ENCODE results near the gene MED14.

Gene MED14

DNA sequence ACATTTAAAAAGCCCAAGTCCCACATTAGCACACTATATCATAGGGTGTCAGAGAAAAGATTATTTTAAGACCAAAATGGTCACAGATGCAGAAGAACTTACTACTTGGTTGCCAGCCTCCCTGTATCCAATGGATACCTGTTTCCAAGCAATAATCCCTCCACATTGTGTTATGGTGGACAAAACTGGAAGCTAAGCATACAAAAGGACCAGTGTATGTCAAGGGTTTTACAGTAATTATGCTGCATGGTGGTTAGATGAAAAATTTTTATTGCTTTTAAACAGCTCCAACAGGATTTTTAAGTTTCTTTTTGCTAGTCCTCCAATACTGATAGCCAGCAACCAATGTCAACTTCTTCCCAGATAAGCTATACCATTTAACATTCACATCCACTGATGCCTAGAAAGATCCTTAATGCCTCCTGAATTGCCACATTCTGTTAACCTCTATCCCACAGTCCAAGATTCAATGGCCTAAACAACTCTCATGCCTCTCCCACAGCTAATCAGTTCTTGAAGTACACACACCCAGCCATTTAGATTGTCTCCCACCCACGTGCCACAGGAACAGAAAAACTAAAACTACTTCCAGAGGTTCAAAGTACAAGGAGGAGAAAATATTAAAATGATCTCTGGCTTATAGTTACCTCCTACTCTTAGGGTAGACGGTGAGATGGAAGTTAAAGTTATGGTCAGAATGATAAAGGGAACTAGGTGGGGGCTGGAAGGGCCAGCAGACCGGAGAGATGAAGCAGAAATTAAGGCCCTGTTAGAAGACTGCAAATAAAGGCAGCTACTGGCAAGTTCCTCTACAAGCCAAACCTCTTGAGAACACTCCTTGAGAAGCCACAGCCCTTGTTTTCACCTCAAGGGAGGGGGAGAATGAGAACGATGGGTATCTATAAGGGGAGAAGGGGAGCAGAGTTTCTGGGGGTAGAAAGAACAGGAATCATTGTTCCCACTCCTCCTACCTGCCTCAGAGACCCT lies 5.5 kb downstream of the MED14 start:
- no peak for DNase-seq

DNA sequence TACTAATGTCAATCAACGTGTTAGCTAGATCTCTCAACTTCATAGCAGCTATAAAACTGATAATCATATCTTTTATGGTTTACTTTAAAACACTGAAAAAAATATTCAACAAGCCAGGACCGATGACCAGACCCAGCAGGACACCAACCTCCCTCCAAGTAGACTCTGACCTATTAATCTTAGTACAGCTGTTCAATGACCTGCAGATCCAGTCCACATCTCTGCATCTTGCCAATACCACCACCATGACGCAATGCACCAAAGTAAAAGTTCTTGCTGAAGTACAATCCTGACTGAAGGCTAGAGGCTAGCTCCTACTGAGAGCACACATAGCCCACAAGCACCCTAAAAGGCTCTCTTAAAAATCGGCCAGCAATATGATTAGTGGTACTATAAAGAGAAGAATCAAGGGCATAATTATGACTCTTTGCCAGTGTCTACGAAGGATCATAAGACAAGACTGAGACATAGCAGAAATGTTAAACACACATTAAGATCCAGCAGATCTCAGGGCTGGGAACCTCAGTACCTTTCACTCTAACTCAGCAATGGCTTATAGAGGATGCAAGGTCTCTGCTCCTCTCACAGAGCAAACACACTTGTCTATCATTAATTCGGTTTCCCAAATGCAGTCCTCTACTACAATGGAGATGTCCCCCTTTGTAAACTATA lies 7.6 kb downstream of the MED14 start:
- DNase-seq: no peak

DNA sequence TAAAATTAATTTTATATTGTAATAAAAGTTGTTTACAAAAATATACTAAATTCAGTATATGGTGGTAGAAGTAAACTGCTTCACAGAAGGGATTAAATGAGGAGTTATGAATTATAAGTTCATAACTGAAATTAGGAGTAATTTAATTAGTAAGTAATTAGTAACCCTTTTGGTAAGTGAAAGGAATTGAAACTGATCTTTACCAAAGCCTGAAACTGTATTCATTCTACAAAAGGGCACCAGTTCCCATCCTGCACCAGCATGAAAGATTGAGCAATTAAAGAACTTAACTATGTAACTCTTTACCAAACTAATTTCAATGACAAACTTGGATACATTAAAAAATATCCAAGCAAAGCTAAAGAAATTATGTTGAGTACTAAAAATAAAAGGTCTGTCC lies 8.2 kb downstream of the MED14 start:
- DNase-seq: no peak

DNA sequence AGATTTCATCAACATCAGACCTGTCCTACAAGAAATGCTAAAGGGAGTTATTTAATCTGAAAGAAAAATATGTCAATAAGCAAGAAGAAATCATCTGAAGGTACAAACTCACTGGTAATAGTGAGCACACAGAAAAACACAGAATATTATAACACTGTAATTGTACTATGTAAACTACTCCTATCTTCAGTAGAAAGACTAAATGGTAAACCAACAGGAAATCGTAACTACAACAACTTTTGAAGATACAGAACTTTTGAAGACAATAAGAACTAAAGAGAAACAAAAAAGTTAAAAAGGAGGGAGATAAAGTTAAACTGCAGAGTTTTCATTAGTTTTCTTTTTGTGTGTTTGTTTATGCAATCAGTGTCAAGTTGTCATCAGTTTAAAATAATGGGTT lies 12.4 kb downstream of the MED14 start:
- no peak for DNase-seq

DNA sequence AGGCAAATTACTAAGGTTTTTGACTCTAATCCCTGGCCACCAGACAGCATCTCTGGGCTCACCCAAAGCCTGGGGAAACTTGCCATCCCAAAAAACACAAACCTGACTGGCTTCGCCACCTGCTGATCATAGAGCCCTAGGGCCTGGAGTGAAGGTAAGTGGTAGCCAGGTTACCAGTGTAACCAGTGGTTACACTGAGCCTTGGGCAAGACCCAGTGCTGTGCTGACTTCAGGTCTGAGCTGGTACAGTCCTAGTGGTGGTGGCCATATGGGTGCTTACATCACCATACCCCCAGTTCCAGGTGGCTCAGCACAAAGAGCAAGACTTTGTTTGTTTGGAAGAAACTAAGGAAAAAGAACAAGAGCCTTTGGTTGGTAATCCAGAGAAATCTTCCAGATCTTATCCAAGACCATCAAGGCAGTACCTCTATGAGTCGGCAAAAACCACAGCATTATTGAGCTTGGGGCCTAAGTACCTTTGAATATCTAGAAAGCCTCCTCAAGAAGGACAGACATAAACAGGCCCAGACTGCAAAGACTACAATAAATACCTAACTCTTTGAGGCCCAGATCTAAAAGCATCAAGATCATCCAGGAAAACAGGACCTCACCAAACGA lies 13.7 kb downstream of the MED14 start:
- no peak for DNase-seq

DNA sequence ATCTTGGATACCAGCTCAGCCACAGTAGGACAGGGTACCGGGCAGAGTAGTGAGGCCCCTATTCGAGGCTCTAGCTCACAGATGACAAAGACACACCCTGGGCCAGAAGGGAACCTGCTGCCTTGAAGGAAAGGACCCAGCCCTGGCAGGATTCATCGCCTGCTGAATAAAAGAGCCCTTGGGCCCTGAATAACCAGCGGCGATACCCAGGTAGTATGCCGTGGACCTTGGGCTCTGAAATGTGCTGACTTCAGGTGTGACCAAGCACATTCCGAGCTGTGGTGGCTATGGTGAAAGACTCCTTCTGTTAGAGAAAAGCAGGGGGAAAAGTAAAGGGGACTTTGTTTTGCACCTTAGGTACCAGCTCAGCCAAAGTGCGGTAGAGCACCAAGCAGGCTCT lies 14.6 kb downstream of the MED14 start:
- DNase-seq: no peak

DNA sequence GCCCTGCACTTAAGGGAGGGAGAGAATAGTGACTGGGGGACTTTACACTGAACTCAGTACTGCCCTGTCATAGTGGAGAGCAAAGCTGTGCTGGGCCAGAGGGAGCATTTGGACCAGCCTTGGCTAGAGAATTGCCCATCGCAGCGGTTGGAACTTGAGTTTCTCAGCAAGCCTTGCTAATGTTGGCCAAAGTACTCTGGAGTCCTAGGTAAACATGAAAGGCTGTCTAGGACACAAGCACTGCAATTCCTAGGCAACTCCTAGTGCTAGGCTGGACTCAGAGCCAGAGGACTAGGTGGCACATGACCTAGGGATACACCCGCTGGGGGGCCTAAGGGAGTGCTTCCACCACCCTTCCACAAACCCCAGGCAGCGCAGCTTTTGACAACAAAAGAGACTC lies 15.0 kb downstream of the MED14 start:
- no peak for DNase-seq

DNA sequence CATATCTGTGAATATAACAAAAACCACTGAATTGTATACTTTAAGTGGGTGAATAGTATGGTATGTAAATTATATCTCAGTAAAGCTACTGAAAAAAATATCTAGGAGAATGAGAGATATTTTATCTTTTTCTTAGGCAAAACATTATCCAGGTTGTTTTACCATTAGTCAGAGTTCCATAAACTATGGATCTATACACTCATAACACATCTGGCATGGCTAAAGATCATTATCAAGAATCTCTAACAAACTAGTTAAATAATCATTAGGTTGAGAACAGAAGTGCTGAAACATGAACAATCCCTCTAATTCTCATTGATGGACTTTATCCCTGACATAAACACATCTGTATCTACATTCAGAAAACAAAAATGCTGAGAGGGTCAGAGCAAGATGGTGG lies 15.6 kb downstream of the MED14 start:
- DNase-seq: no peak

DNA sequence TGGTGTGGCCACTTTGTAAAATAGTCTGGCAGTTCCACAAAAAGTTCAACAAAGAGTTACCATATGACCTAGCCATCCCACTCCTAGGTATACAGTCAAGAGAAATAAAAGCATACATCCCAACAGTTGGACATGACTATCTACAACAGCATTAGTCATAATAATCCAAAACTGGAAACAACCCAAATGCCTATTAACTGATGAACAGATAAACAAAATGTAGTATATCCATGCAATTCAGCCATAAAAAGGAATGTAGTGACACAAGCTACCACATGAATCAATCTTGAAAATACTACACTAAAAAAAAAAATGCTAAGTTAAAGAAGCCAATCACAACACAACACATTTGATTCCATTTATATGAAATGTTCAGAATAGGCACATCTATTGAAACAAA lies 16.1 kb downstream of the MED14 start:
- no peak for DNase-seq

DNA sequence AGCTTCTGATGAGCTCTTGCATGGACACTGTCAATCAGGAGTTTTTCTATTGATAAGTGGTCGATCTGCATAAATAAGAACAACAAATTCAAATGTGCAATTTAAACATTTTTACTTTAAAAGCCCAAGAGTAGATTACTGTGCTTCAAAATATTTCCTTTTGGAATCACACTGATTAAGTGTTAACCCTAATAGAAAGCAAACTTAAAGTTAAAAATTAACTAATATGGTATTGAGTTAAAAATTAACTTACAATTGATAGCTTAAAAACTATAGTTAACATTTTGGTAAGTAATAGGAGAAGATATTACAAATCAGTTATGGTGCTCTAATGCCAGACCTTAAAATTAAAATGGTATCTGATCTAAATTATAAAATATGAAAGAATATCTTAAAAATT lies 25.9 kb downstream of the MED14 start:
- DNase-seq: no peak

DNA sequence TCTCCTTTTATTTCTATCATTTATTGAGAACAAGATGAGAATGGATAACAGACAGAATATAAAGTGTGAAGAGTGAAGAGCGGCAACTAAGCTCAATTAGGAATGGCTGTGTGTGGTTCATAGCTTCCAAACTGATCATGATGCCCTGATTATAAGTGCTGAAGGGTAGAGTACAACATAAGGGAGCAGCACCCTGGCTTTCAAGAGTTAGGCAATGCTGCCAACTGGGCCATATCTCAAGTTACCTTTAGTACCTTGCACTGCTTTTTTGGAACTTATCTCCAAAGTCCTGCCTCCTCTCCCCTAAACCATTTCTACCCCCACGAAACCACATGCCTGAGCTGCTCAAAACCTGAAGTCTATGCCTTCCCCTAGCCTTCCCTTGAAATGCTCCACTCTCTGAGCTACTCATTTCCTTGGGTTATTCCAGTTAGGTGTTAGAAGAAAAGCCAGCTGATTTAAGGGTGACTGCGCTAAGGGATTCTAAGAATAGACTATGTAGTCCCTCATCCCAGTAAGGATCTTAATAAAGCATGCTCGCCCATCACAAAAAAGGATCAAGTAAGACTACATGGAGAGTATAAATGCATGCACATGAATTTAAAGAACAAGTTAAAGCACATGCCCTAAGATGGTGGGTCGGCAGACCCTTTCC lies 29.6 kb downstream of the MED14 start:
- DNase-seq: no peak

DNA sequence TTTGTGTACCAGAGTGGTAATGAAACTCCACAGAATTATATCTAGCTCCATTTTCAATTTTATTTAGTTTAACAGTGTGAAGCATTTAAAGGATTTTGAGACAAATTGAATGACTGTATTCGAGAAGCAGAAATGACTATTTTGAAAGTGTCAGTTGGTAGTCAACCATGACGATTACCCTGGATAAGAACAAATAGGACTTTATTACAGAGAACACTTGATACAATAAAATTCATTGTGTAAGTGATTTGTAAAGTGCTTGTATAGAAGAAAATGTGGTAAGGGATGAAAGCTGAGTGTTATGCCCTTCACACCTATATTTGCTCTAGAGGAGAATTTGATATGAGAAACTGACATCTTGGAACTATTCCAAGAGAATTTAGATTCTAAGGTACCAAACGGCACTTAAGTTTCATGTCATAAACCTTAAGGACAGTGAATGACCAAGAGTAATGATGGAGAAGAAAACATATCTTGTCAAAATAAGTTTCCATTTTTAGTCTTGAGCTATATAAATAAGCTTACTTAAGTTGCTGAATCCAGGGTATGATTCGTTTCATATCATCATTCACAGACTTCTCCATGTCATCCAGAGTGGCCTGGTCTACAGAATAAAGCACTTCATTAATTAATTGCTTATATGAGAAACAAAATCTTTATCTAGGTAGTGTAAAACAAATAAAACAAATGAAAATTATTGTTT lies 34.6 kb downstream of the MED14 start:
- DNase-seq: no peak

DNA sequence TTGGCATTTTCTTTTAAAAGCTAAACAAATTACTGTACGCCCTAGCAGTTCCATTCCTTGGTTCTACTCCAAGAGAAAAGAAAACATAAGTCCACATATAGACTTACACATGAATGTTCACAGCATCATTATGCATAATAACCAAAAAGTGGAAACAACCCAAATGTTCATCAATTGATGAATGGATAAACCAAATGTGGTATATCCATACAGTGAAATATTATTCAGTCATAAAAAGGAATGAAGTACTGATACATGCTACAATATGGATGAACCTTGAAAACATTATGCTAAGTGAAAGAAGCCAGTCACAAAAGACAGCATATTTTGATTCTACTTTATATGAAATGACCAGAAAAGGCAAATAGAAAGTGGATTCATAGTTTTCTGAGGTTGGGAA lies 36.5 kb downstream of the MED14 start:
- DNase-seq: no peak

DNA sequence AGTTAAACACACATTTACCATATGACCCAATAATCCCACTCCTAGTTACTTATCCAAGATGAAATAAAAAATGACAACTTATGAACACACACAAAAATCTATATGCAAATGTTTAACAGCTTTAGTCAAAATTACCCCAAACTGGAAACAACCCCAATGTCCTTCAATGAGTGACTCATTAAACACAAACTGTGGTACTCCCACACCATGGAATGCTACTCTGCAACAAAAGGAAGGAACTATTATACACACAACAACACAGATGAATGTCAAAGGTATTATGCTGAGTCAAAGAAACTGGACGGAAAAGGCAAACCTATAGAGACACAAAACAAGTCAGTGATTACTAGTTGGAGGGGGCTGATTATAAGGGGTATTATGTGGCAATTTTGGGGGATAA lies 40.5 kb downstream of the MED14 start:
- no peak for DNase-seq

DNA sequence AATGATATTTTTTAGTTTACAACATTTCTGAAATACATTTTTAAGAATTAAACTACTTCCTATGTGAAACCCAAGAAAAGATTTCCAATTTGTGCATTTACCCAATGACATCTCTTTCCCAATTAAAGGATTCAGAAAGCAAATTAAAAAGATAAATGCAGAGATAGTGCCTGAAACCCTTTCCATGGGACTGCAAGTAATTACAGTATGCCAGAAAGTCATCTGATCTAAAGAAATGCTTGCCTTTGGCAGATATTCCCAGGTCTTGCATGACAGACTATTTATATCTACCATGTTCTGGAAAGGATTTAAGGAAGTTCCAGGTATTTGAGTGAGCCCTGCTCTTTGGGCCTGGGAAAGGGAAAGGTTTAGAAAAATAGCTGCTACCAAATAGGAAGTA lies 46.4 kb downstream of the MED14 start:
- DNase-seq: no peak

DNA sequence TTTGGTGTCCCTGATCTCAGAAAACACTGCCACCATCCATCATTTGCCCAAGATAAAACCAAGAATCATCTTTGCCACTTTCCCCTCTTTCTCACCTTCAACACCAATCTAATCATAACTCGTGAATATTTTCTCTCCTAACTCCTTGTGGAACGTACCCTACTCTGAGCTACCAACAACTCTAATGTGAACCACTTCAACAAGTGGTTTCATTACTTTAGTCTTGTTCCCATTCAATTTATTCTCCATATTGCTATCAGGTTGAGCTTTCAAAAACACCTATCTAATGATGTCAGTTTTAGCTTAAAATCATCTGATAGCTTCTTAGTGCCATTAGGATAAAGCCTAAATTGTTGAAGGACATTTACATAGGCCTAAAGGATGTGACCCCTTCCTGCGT lies 48.2 kb downstream of the MED14 start:
- DNase-seq: no peak

DNA sequence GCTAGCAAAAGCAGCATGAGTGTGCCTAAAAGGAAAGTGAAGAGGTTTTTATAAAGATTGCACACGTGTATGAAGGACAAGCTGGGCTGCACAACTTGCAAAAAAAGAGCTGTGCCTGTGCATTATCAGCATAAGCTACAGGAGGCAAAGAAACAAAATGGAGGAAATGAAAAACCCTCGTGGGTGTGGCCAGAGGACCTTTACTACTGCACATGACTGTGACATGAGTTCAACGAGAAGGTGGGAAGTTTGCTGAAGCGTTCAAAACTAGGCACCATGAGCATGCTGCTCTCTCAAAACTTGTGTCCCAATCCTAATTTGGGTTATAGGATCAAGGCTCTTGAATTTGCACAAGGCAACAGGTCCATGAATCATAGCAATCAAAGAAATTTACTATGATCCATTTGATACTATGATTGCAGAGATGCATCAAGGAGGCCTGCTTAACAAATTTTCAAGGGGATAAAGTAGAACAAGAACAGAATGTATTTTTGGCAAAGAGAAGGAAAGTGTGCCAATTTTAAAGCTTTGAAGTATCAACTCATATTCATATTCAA lies 49.9 kb downstream of the MED14 start:
- DNase-seq: no peak

DNA sequence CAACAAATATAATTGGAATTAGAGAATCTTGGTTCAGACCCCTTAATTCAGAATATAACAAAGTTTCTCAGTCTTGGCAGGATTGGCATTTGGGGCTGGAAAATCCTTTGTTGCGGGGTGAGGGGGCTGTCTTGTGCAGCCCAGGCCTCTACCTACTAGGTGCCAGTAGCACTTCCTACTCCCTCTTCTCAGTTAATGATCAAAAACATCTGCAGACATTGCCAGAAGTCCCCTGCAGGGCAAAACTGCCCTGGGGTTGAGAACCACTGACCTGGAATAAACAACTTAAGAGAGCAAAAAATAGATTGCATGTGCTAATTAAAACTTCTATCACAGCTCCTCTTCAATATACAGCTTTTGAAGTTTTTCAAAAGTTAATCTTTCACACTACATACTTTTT lies 51.2 kb downstream of the MED14 start:
- no peak for DNase-seq

DNA sequence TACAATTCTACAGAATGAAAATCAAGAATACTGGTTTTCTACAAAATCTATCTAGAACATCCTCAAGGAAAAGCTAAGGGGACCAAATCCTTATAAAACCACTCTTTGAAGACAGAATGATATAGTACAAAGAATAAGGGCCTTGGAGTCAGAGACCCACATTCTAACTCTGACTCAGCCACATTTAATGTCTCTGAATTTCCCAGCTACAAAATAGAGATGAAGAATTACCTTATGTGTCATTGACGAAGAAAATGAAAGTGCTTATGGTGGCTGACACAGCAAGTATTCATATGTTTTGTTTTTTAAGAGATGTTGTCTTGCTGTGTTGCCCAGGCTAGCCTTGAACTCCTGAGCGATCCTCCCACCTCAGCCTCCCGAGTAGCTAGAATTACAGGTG lies 52.1 kb downstream of the MED14 start:
- no peak for DNase-seq

DNA sequence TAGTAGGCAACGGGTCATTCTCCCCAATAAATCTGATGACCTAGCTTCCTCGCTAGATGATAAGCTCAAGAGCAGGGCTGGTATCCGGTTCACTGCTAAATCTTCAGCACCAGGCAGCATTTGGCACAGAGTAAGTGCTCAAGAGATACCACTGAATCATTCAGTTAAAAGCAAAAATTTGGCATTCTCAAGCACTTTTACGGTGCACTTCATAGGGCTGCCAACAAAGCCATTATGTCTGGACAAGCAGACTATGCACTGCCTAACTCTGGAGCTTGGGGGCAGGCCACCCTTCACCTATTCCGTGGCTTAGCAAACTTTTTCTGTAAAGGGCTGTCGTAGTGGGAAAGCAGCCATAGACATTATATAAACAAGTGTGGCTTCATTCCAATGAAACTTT lies 64.2 kb downstream of the MED14 start:
- no peak for DNase-seq

DNA sequence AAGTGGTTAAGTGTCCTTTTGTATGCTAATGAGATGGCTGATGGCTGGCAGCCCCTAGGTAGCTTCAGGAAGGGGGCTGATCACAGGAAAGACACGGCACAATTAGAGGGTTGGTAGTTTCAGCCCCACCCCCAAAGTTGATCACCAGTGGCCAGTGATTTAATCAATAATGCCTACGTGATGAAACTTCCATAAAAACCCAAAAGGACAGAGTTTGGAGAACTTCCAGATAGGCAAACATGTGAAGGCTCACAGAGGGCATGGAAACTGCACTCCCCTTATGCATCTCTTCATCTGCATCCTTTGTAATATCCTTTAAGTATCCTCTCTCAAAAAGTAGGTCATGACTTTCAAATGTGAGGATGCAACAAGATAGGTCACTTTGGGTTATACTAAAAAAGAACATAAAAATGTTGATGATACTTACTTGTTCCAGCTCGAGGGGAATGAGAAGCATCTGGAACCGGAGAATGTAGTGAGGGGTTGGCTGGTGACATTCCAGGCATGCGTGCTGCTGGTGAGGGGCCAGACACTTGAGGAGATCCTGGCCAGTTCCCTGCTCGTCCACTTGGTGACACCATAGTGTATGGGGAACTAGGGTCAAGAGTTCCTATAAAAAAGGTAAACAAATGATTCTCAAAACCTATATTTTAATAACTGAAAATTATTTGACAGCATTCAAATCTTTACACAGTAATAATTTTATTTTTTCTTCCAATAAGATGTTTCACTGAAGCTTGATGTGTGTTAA lies 71.3 kb downstream of the MED14 start:
- no peak for DNase-seq

All from NCI-H2081 (cell line).